ENCODE results near the gene LAMC1. TPM values are rescaled to one million over a fixed set of nuclear protein-coding genes. Genes with fewer than 3 reads are reported as not detected.

LAMC1 gene
- total and polyA plus RNA-seq, 2 experiments from 2014 or later = 185 to 686 TPM

DNA sequence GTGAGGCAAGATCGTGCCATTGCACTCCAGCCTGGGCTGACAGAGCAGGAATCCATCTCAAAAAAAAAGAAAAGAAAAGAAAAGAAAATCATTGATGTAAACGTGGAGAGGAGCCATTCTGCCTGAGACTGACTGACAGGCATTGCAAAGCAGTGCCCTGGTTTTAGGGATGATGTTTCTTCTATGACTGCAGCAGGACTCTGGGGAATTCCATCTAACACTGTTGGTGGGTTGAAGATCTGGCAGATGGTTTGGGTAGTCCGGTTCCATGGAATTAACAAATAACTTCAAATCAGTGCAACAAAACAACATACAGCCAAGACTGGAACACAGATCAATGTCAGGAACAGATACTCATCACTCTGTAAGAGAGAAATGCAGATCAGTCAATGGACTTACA lies 145.1 kb downstream of the LAMC1 start:
- no peak for DNase-seq
- Histone ChIP-seq H4K20me1 (ENCODE audit: insufficient read depth) (no peaks in the 10 kb centered on the region), H3K27ac (no peak overlapping the region), H3K36me3 (ENCODE audit: low read depth) (no peaks in the 10 kb centered on the region), H3K9ac (no peak overlapping the region), H3K4me1 (ENCODE audit: insufficient read depth) (peaks cover 21% of the 10 kb centered on the region), H3K4me3 (no peak overlapping the region), H3K27me3 (replicated peaks; ENCODE audit: insufficient read depth) (no peaks in the 10 kb centered on the region), H3K4me2 (ENCODE audit: unreplicated experiment) (no peak overlapping the region), H3K79me2 (ENCODE audit: insufficient read depth) (no peaks in the 10 kb centered on the region), H3F3A (ENCODE audit: insufficient read depth) (peaks cover 17% of the 10 kb centered on the region), H2AFZ (no peak overlapping the region), H3K9me3 (ENCODE audit: low read depth) (no peaks in the 10 kb centered on the region), H3K9me2 (ENCODE audit: insufficient read depth) (no peaks in the 10 kb centered on the region)
- in situ Hi-C loops (cut with MboI) = no loop called here
- WGBS, 2 experiments (ENCODE audit: low coverage in 1 of 2, low lambda C conversion rate in 2 of 2, missing lambda C conversion rate in 2 of 2) = 37 to 41% methylated on average over 3 of the region's 3 CpGs
- TF ChIP-seq EZH2 (IDR thresholded peaks at IDR 0.05; ENCODE audit: insufficient read depth, poor library complexity, severe bottlenecking) (no peak), EZH2phosphoT487 (IDR thresholded peaks at IDR 0.05; ENCODE audit: insufficient read depth, low read depth) (no peak)

DNA sequence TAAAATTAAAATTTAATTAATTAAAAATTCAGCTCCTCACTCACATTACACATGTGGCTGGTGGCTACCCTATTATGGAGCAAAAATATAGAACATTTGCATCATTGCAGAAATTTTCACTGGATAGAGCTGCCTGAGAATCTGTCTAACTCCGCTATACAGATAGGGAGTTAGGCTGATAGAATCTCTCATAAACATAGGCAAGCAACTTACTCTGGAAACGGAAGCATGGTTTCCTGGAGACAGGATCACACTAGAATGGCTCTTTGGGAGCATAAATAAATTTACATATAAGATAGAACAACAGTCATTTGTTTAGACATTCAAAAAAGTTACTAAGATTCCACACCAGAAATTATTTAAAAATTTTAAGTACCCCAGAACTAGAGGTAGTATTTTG lies 150.6 kb downstream of the LAMC1 start:
- in situ Hi-C loops (cut with MboI) = no loop called here
- no peak overlapping the region for H3K4me3 ChIP-seq
- H3K79me2 ChIP-seq (ENCODE audit: insufficient read depth) = no peaks in the 10 kb centered on the region
- H3K9ac ChIP-seq = no peak overlapping the region
- no peaks in the 10 kb centered on the region for H3K27me3 ChIP-seq (replicated peaks; ENCODE audit: insufficient read depth)
- H4K20me1 ChIP-seq (ENCODE audit: insufficient read depth) = no peaks in the 10 kb centered on the region
- no peaks in the 10 kb centered on the region for H3K4me1 ChIP-seq (ENCODE audit: insufficient read depth)
- no peaks in the 10 kb centered on the region for H3K9me3 ChIP-seq (ENCODE audit: low read depth)
- DNase-seq = no peak
- H3K36me3 ChIP-seq (ENCODE audit: low read depth) = no peaks in the 10 kb centered on the region
- no peak overlapping the region for H3K27ac ChIP-seq
- H3F3A ChIP-seq (ENCODE audit: insufficient read depth) = no peaks in the 10 kb centered on the region
- WGBS, 2 experiments (ENCODE audit: low coverage in 1 of 2, low lambda C conversion rate in 2 of 2, missing lambda C conversion rate in 2 of 2) = 76 to 85% methylated on average over 2 of the region's 2 CpGs
- no peak overlapping the region for H2AFZ ChIP-seq
- TF ChIP-seq EZH2 (IDR thresholded peaks at IDR 0.05; ENCODE audit: insufficient read depth, poor library complexity, severe bottlenecking) (no peak), EZH2phosphoT487 (IDR thresholded peaks at IDR 0.05; ENCODE audit: insufficient read depth, low read depth) (no peak)
- no peak overlapping the region for H3K4me2 ChIP-seq (ENCODE audit: unreplicated experiment)
- no peaks in the 10 kb centered on the region for H3K9me2 ChIP-seq (ENCODE audit: insufficient read depth)

DNA sequence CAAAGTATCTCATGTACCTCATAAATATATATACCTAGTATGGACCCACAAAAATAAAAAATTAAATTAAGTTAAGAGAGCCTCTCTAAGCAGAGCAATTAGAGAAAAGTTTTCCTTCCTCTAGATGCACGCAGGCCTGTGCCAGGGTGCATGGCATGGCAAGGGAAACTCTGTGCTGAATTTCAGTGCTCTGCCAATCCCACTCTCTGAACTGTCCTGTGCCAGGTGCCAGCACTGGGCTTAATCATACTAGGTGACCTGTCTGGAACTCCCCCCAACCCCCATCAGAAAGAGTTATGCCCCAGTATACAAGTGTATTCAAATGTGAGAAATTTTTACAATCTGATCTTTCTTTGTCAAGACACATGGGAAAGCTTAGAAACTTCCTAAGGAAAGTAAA lies 152.4 kb downstream of the LAMC1 start:
- Histone ChIP-seq H3K4me1 (ENCODE audit: insufficient read depth) (peaks cover 9% of the 10 kb centered on the region), H3K9ac (no peak overlapping the region), H3K9me2 (ENCODE audit: insufficient read depth) (no peaks in the 10 kb centered on the region), H3K9me3 (ENCODE audit: low read depth) (no peaks in the 10 kb centered on the region), H2AFZ (no peak overlapping the region), H3K79me2 (ENCODE audit: insufficient read depth) (no peaks in the 10 kb centered on the region), H3F3A (ENCODE audit: insufficient read depth) (peaks cover 7% of the 10 kb centered on the region), H3K36me3 (ENCODE audit: low read depth) (no peaks in the 10 kb centered on the region), H3K4me2 (ENCODE audit: unreplicated experiment) (no peak overlapping the region), H3K4me3 (no peak overlapping the region), H3K27ac (no peak overlapping the region), H3K27me3 (replicated peaks; ENCODE audit: insufficient read depth) (no peaks in the 10 kb centered on the region), H4K20me1 (ENCODE audit: insufficient read depth) (no peaks in the 10 kb centered on the region)
- no peak for DNase-seq
- TF ChIP-seq EZH2phosphoT487 (IDR thresholded peaks at IDR 0.05; ENCODE audit: insufficient read depth, low read depth) = no peak
- no peak for TF ChIP-seq EZH2 (IDR thresholded peaks at IDR 0.05; ENCODE audit: insufficient read depth, poor library complexity, severe bottlenecking)
- 100% methylated on average over 1 of the region's 1 CpG for WGBS, 2 experiments (ENCODE audit: low coverage in 1 of 2, low lambda C conversion rate in 2 of 2, missing lambda C conversion rate in 2 of 2)
- in situ Hi-C loops (cut with MboI) = no loop called here

- no peak overlapping the region for H3K4me3 ChIP-seq
- in situ Hi-C loops (cut with MboI) = no loop called here
- no peaks in the 10 kb centered on the region for H3K9me2 ChIP-seq (ENCODE audit: insufficient read depth)
- peaks cover 19% of the 10 kb centered on the region for H3K4me1 ChIP-seq (ENCODE audit: insufficient read depth)
- no peaks in the 10 kb centered on the region for H3K36me3 ChIP-seq (ENCODE audit: low read depth)
- no peaks in the 10 kb centered on the region for H3K27me3 ChIP-seq (replicated peaks; ENCODE audit: insufficient read depth)
- no peak for DNase-seq
- H3K79me2 ChIP-seq (ENCODE audit: insufficient read depth) = no peaks in the 10 kb centered on the region
- WGBS, 2 experiments (ENCODE audit: low coverage in 1 of 2, low lambda C conversion rate in 2 of 2, missing lambda C conversion rate in 2 of 2) = 48 to 57% methylated on average over 7 of the region's 7 CpGs
- no peak overlapping the region for H2AFZ ChIP-seq
- H3F3A ChIP-seq (ENCODE audit: insufficient read depth) = peaks cover 25% of the 10 kb centered on the region
- H3K27ac ChIP-seq = no peak overlapping the region
- no peak overlapping the region for H3K9ac ChIP-seq
- no peaks in the 10 kb centered on the region for H3K9me3 ChIP-seq (ENCODE audit: low read depth)
- H3K4me2 ChIP-seq (ENCODE audit: unreplicated experiment) = no peak overlapping the region
- TF ChIP-seq EZH2phosphoT487 (IDR thresholded peaks at IDR 0.05; ENCODE audit: insufficient read depth, low read depth) = no peak
- H4K20me1 ChIP-seq (ENCODE audit: insufficient read depth) = no peaks in the 10 kb centered on the region
Measured at GRCh38 chr1:183178545-183178944, 155.3 kb downstream of the LAMC1 start.

DNA sequence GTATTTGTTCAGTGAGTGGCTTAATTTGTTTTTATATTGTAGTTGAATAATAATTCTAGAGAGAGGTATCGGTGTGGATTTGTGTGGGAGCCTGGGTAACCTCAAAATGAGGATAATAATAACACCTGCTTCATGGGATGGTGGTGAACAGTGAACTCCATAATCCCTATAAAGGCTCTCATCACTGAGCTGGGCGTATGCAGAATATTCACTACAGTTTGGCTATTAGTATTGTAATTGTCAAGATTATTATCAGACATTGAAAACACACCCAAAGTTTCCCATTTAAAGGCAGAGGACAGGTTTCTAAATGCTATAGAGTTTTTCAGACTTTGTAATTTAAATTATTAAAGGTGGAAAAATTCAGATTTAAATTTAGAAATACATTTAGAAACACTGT lies 155.8 kb downstream of the LAMC1 start:
- WGBS, 2 experiments (ENCODE audit: low coverage in 1 of 2, low lambda C conversion rate in 2 of 2, missing lambda C conversion rate in 2 of 2) = 80% methylated on average over 2 of the region's 2 CpGs
- Histone ChIP-seq H4K20me1 (ENCODE audit: insufficient read depth) (no peaks in the 10 kb centered on the region), H3K79me2 (ENCODE audit: insufficient read depth) (no peaks in the 10 kb centered on the region), H3K9me2 (ENCODE audit: insufficient read depth) (no peaks in the 10 kb centered on the region), H2AFZ (no peak overlapping the region), H3K4me3 (no peak overlapping the region), H3K9me3 (ENCODE audit: low read depth) (no peaks in the 10 kb centered on the region), H3K27me3 (replicated peaks; ENCODE audit: insufficient read depth) (no peaks in the 10 kb centered on the region), H3K4me2 (ENCODE audit: unreplicated experiment) (no peak overlapping the region), H3K27ac (no peak overlapping the region), H3K36me3 (ENCODE audit: low read depth) (no peaks in the 10 kb centered on the region), H3K4me1 (ENCODE audit: insufficient read depth) (peaks cover 19% of the 10 kb centered on the region), H3F3A (ENCODE audit: insufficient read depth) (peaks cover 25% of the 10 kb centered on the region), H3K9ac (no peak overlapping the region)
- TF ChIP-seq EZH2 (IDR thresholded peaks at IDR 0.05; ENCODE audit: insufficient read depth, poor library complexity, severe bottlenecking) = no peak
- no peak for TF ChIP-seq EZH2phosphoT487 (IDR thresholded peaks at IDR 0.05; ENCODE audit: insufficient read depth, low read depth)
- DNase-seq = no peak
- in situ Hi-C loops (cut with MboI) = no loop called here
